HG03066 (cell line): Measurements from ENCODE around the gene ADCY9.
"Not testable (repeated sequence)": the region's sequence is repeated elsewhere in the genome, so short reads cannot be mapped to it uniquely, and the experiment has no call there.

Experiments used
- ATAC-seq: cut with Tn5 transposase; IDR thresholded peaks from one replicate; pipeline ENCODE4 v1.9.1; 2021; ENCODE audit warnings: low read depth; ENCODE audit not compliant: unreplicated experiment

Gene ADCY9

GRCh38 chr16:3959926-3960590 lies 156.2 kb downstream of the ADCY9 start:
- ATAC-seq: not testable (repeated sequence)

GRCh38 chr16:3959148-3959547 lies 157.1 kb downstream of the ADCY9 start:
- ATAC-seq: no peak

GRCh38 chr16:3957344-3957980 lies 158.8 kb downstream of the ADCY9 start:
- no peak for ATAC-seq

- ATAC-seq: no peak
These were observed 161.8 kb downstream of the ADCY9 start for GRCh38 chr16:3954411-3954921.

- ATAC-seq: no peak
These were observed 162.4 kb downstream of the ADCY9 start for GRCh38 chr16:3953728-3954410.

- no peak for ATAC-seq
These were observed 163.5 kb downstream of the ADCY9 start for GRCh38 chr16:3952737-3953131.

GRCh38 chr16:3951861-3952736 lies 164.1 kb downstream of the ADCY9 start:
- no peak for ATAC-seq

GRCh38 chr16:3951380-3951779 lies 164.9 kb downstream of the ADCY9 start:
- ATAC-seq: not testable (repeated sequence)

- ATAC-seq: no peak
These were observed 165.7 kb downstream of the ADCY9 start for GRCh38 chr16:3950343-3951193.

GRCh38 chr16:3949946-3950342 lies 166.3 kb downstream of the ADCY9 start:
- no peak for ATAC-seq

GRCh38 chr16:3949287-3949686 lies 167.0 kb downstream of the ADCY9 start:
- no peak for ATAC-seq

- no peak for ATAC-seq
These were observed 167.8 kb downstream of the ADCY9 start for GRCh38 chr16:3948378-3948995.

GRCh38 chr16:3946604-3947180 lies 169.6 kb downstream of the ADCY9 start:
- ATAC-seq: no peak

GRCh38 chr16:3945751-3946603 lies 170.3 kb downstream of the ADCY9 start:
- no peak for ATAC-seq

GRCh38 chr16:3944457-3944856 lies 171.8 kb downstream of the ADCY9 start:
- not testable (repeated sequence) for ATAC-seq

- not testable (repeated sequence) for ATAC-seq
These were observed 174.1 kb downstream of the ADCY9 start for GRCh38 chr16:3942146-3942545.

GRCh38 chr16:3938843-3939624 lies 177.2 kb downstream of the ADCY9 start:
- ATAC-seq: no peak
